Lower lobe of right lung (tissue), 2 donors: Measurements from ENCODE around the gene CLASRP. TPM values are rescaled to one million over a fixed set of nuclear protein-coding genes. Genes with fewer than 3 reads are reported as not detected.
"Not testable (repeated sequence)": the region's sequence is repeated elsewhere in the genome, so short reads cannot be mapped to it uniquely, and the experiment has no call there.

Experiments used
- ATAC-seq, 2 donors: fragments of 200-7000 bp; cut with Tn5 transposase; one replicate each; pipeline ENCODE4 v1.9.1; 2020 to 2022; ENCODE audit warnings: mild to moderate bottlenecking in 2 of 2, moderate library complexity in 2 of 2
- DNase-seq: peaks from one replicate; pipeline ENCODE4 v3.0.0-alpha.2; 2020
- H3K27ac ChIP-seq: fragments of 200-600 bp; one replicate; pipeline ENCODE4 v1.8.0; 2022
- H3K27me3 ChIP-seq: fragments of 200-600 bp; one replicate; pipeline ENCODE4 v1.8.0; 2022; ENCODE audit warnings: low read depth
- H3K36me3 ChIP-seq: fragments of 200-600 bp; one replicate; pipeline ENCODE4 v1.8.0; 2022; ENCODE audit warnings: mild to moderate bottlenecking
- H3K4me1 ChIP-seq: fragments of 200-600 bp; one replicate; pipeline ENCODE4 v1.8.0; 2022
- H3K4me3 ChIP-seq: fragments of 200-600 bp; one replicate; pipeline ENCODE4 v1.8.0; 2022; ENCODE audit warnings: mild to moderate bottlenecking
- H3K9me3 ChIP-seq: fragments of 200-600 bp; one replicate; pipeline ENCODE4 v1.8.0; 2022
- CTCF ChIP-seq: fragments of 200-600 bp; IDR thresholded peaks from one replicate; pipeline ENCODE4 v1.8.0; 2022; ENCODE audit warnings: antibody characterized with exemption, mild to moderate bottlenecking
- intact Hi-C: fragments of 100-400 bp; cut with DNase I; formaldehyde crosslinking; loops from one replicate; pipeline ENCODE4 v1.11.0; 2022
- total RNA-seq: library from RNA; stranded (reverse); fragmentation: NEBNext Ultra II Directional; extraction: Animal tissue kit (Norgen Biotek cat#: 25700); gene quantifications from one replicate; pipeline ENCODE4 v1.2.1, GENCODE V29; 2021
- donor health status: DM: no; HTN: yes; CAD: no; lungs with severe emphysema.

CLASRP gene
- total RNA-seq, 1 donor from 2014 or later, result 71.7 TPM

GRCh38 chr19:44993526-44993925 is 45.3 kb upstream of the CLASRP start:
- no peaks in the 10 kb centered on the region for H3K9me3 ChIP-seq
- intact Hi-C loops, result no loop called here
- DNase-seq, result no peak
- ATAC-seq, result no peak
- no peaks in the 10 kb centered on the region for H3K27me3 ChIP-seq
- H3K36me3 ChIP-seq, result peaks cover 46% of the 10 kb centered on the region
- no peak overlapping the region for H3K27ac ChIP-seq
- no peak overlapping the region for H3K4me3 ChIP-seq
- TF ChIP-seq CTCF, result no peak
- H3K4me1 ChIP-seq, result no peaks in the 10 kb centered on the region

GRCh38 chr19:44993926-44994537 is 44.8 kb upstream of the CLASRP start:
- Histone ChIP-seq H3K4me3 (no peak overlapping the region), H3K27ac (no peak overlapping the region), H3K36me3 (peaks cover 41% of the 10 kb centered on the region), H3K4me1 (no peaks in the 10 kb centered on the region), H3K9me3 (no peaks in the 10 kb centered on the region), H3K27me3 (no peaks in the 10 kb centered on the region)
- ATAC-seq (no peak), DNase-seq (no peak)
- no peak for TF ChIP-seq CTCF
- intact Hi-C loops, result no loop called here

GRCh38 chr19:44998025-44998424 is 40.8 kb upstream of the CLASRP start:
- intact Hi-C loops, result no loop called here
- DNase-seq, result no peak
- Histone ChIP-seq H3K27me3 (no peaks in the 10 kb centered on the region), H3K36me3 (peaks cover 1% of the 10 kb centered on the region), H3K27ac (no peak overlapping the region), H3K4me1 (peaks cover 13% of the 10 kb centered on the region), H3K4me3 (no peak overlapping the region), H3K9me3 (no peaks in the 10 kb centered on the region)
- TF ChIP-seq CTCF, result no peak
- no peak for ATAC-seq

GRCh38 chr19:44999131-44999925 is 39.5 kb upstream of the CLASRP start:
- H3K4me3 ChIP-seq, ATAC-seq, H3K9me3 ChIP-seq, intact Hi-C loops, H3K36me3 ChIP-seq, H3K27me3 ChIP-seq, DNase-seq, H3K27ac ChIP-seq: not testable (repeated sequence)
- H3K4me1 ChIP-seq, result peaks cover 13% of the 10 kb centered on the region

- ATAC-seq, DNase-seq, H3K36me3 ChIP-seq, H3K27me3 ChIP-seq, intact Hi-C loops, H3K9me3 ChIP-seq: not testable (repeated sequence)
- H3K27ac ChIP-seq, result peak overlapping the region; percentile 47
- peaks cover 13% of the 10 kb centered on the region for H3K4me1 ChIP-seq
- H3K4me3 ChIP-seq, result peak overlapping the region; percentile 72
Observed at GRCh38 chr19:45000665-45001064, 38.2 kb upstream of the CLASRP start.

- DNase-seq (peak; percentile 95), ATAC-seq (peak; percentile 77 to 79)
- TF ChIP-seq CTCF, result no peak
- intact Hi-C loops, result no loop called here
- peak within 1 kb of the TSS; percentile 93 for H3K27ac ChIP-seq
- no peaks in the 10 kb centered on the region for H3K9me3 ChIP-seq
- peak within 1 kb of the TSS; percentile 72 for H3K4me3 ChIP-seq
- peaks cover 10% of the 10 kb centered on the region for H3K36me3 ChIP-seq
- H3K27me3 ChIP-seq, result no peaks in the 10 kb centered on the region
- H3K4me1 ChIP-seq, result peaks cover 13% of the 10 kb centered on the region
Observed at GRCh38 chr19:45001087-45001739, 37.6 kb upstream of the CLASRP start, which contains the start of gene RELB. Gene RELB (plus strand): TSS chr19:45001464. CDS start chr19:45001580, 116 bp downstream.
